H9 (cell line): ENCODE results near the gene HSD17B12. TPM values are rescaled to one million over a fixed set of nuclear protein-coding genes. Genes with fewer than 3 reads are reported as not detected.
A peak's percentile ranks its signal among the peaks of the same experiment; 100 is the strongest.

Experiments used
- DNase-seq: peaks from one replicate; pipeline ENCODE4 v3.0.0-alpha.2; 2017
- H2AFZ ChIP-seq: one replicate; pipeline ENCODE4 v1.6.1; 2013; ENCODE audit warnings: mild to moderate bottlenecking, low read length, control low read depth, moderate library complexity
- H2AK5ac ChIP-seq: 2 replicates; pipeline ENCODE4 v1.6.1; 2013; ENCODE audit warnings: low read length, control low read depth, mixed read lengths; ENCODE audit not compliant: insufficient read length
- H2BK120ac ChIP-seq: one replicate; pipeline ENCODE4 v1.6.1; 2013; ENCODE audit warnings: low read depth, mild to moderate bottlenecking, low read length, control low read depth, inconsistent platforms; ENCODE audit not compliant: poor library complexity, severe bottlenecking
- H2BK12ac ChIP-seq: 2 replicates; pipeline ENCODE4 v1.6.1; 2013; ENCODE audit warnings: low read length, control low read depth, mixed read lengths, low read depth; ENCODE audit not compliant: insufficient read length
- H2BK15ac ChIP-seq: 2 replicates; pipeline ENCODE4 v1.6.1; 2013; ENCODE audit warnings: low read depth, low read length, control low read depth
- H2BK20ac ChIP-seq: one replicate; pipeline ENCODE4 v1.6.1; 2013; ENCODE audit warnings: low read depth, mild to moderate bottlenecking, low read length, control low read depth, inconsistent platforms; ENCODE audit not compliant: poor library complexity, severe bottlenecking
- H2BK5ac ChIP-seq: 2 replicates; pipeline ENCODE4 v1.6.1; 2013; ENCODE audit warnings: low read length, control low read depth, mixed read lengths; ENCODE audit not compliant: insufficient read length
- H3K14ac ChIP-seq: 2 replicates; pipeline ENCODE4 v1.6.1; 2013; ENCODE audit warnings: low read length, control low read depth; ENCODE audit not compliant: insufficient read depth
- H3K18ac ChIP-seq: 2 replicates; pipeline ENCODE4 v1.6.1; 2013; ENCODE audit warnings: low read depth, mild to moderate bottlenecking, mixed read lengths, low read length, control low read depth; ENCODE audit not compliant: insufficient read length
- H3K23ac ChIP-seq: 2 replicates; pipeline ENCODE4 v1.6.1; 2013; ENCODE audit warnings: low read length, control low read depth, mixed read lengths, low read depth; ENCODE audit not compliant: insufficient read length
- H3K23me2 ChIP-seq: 2 replicates; pipeline ENCODE4 v1.6.1; 2013; ENCODE audit warnings: low read depth, mild to moderate bottlenecking, mixed read lengths, low read length, control low read depth; ENCODE audit not compliant: insufficient read length, poor library complexity, severe bottlenecking
- H3K27ac ChIP-seq: 2 replicates; pipeline ENCODE4 v1.5.1; 2013; ENCODE audit warnings: low read length, control low read depth, mixed read lengths, low read depth; ENCODE audit not compliant: insufficient read length
- H3K27me3 ChIP-seq: 2 replicates; pipeline ENCODE4 v1.6.1; 2013; ENCODE audit warnings: low read length, control low read depth, inconsistent platforms; ENCODE audit not compliant: insufficient read depth
- H3K4ac ChIP-seq: 2 replicates; pipeline ENCODE4 v1.6.1; 2013; ENCODE audit warnings: low read depth, mild to moderate bottlenecking, control low read depth, inconsistent platforms, low read length, moderate library complexity
- H3K4me1 ChIP-seq: 2 replicates; pipeline ENCODE4 v1.6.1; 2013; ENCODE audit warnings: low read length, control low read depth, inconsistent platforms; ENCODE audit not compliant: insufficient read depth
- H3K4me2 ChIP-seq: 2 replicates; pipeline ENCODE4 v1.6.1; 2013; ENCODE audit warnings: low read length, control low read depth, mixed read lengths; ENCODE audit not compliant: insufficient read length, insufficient read depth
- H3K56ac ChIP-seq: 2 replicates; pipeline ENCODE4 v1.6.1; 2013; ENCODE audit warnings: low read depth, mild to moderate bottlenecking, mixed read lengths, low read length, control low read depth; ENCODE audit not compliant: insufficient read length
- H3K79me1 ChIP-seq: 2 replicates; pipeline ENCODE4 v1.6.1; 2013; ENCODE audit warnings: low read depth, mild to moderate bottlenecking, moderate library complexity, low read length, control low read depth, inconsistent platforms; ENCODE audit not compliant: insufficient read depth, poor library complexity, severe bottlenecking
- H3K79me2 ChIP-seq: 2 replicates; pipeline ENCODE4 v1.6.1; 2013; ENCODE audit warnings: low read length, control low read depth, inconsistent platforms; ENCODE audit not compliant: insufficient read depth
- H3K9ac ChIP-seq: 2 replicates; pipeline ENCODE4 v1.6.1; 2013; ENCODE audit warnings: low read length, control low read depth, mixed read lengths; ENCODE audit not compliant: insufficient read length; ENCODE audit errors: extremely low read depth
- H3K9me3 ChIP-seq: one replicate; pipeline ENCODE4 v1.6.1; 2013; ENCODE audit warnings: low read depth, low read length, inconsistent platforms; ENCODE audit not compliant: control insufficient read depth
- H3T11ph ChIP-seq: one replicate; pipeline ENCODE4 v1.6.1; 2013; ENCODE audit warnings: mild to moderate bottlenecking, low read length, control low read depth, inconsistent platforms
- H4K20me1 ChIP-seq: one replicate; pipeline ENCODE4 v1.6.1; 2013; ENCODE audit not compliant: control insufficient read depth, insufficient read length, insufficient read depth
- H4K5ac ChIP-seq: 2 replicates; pipeline ENCODE4 v1.6.1; 2013; ENCODE audit warnings: low read depth, mild to moderate bottlenecking, mixed read lengths, low read length, control low read depth; ENCODE audit not compliant: insufficient read length
- H4K8ac ChIP-seq: replicated peaks from 2 replicates; pipeline ENCODE4 v1.6.1; 2013; ENCODE audit warnings: low read length, control low read depth, mixed read lengths, low read depth; ENCODE audit not compliant: insufficient read length
- H4K91ac ChIP-seq: 2 replicates; pipeline ENCODE4 v1.6.1; 2013; ENCODE audit warnings: low read depth, mild to moderate bottlenecking, moderate library complexity, mixed read lengths, low read length, control low read depth; ENCODE audit not compliant: insufficient read length
- H3K27ac Mint-ChIP-seq, 3 experiments: 2 replicates in 2 of 3; 3 replicates in 1 of 3; pipeline ENCODE4 v1.8.0; 2020 to 2021; ENCODE audit warnings: mixed read lengths in 3 of 3, mild to moderate bottlenecking in 1 of 3, moderate library complexity in 1 of 3
- H3K27me3 Mint-ChIP-seq: 2 replicates; pipeline ENCODE4 v1.8.0; 2021; ENCODE audit warnings: low read depth, mild to moderate bottlenecking, moderate library complexity, mixed read lengths
- H3K36me3 Mint-ChIP-seq, 3 experiments: 2 replicates in 2 of 3; 3 replicates in 1 of 3; pipeline ENCODE4 v1.8.0; 2020 to 2021; ENCODE audit warnings: low read depth in 3 of 3, mixed read lengths in 3 of 3; ENCODE audit not compliant: insufficient read depth in 1 of 3
- H3K4me1 Mint-ChIP-seq, 2 experiments: 2 replicates each; pipeline ENCODE4 v1.8.0; 2020; ENCODE audit warnings: mixed read lengths in 2 of 2
- H3K4me3 Mint-ChIP-seq, 2 experiments: 2 replicates in 1 of 2; 3 replicates in 1 of 2; pipeline ENCODE4 v1.8.0; 2020 to 2021; ENCODE audit warnings: mild to moderate bottlenecking in 2 of 2, mixed read lengths in 2 of 2, moderate library complexity in 1 of 2
- H3K9me3 Mint-ChIP-seq, 2 experiments: 2 replicates in 1 of 2; 3 replicates in 1 of 2; pipeline ENCODE4 v1.8.0; 2020; ENCODE audit warnings: mild to moderate bottlenecking in 2 of 2, mixed read lengths in 2 of 2, moderate library complexity in 1 of 2
- WGBS: extraction: QIAGEN DNeasy Blood & Tissue Kit; methylation state at CpG from one replicate; pipeline ENCODE4 v1.1.7; 2013; ENCODE audit warnings: missing lambda C conversion rate, low lambda C conversion rate, mixed read lengths; ENCODE audit not compliant: insufficient read length; ENCODE audit errors: extremely low coverage; 5-methylcytosine and 5-hydroxymethylcytosine counted together
- total RNA-seq: library from RNA; stranded (reverse); gene quantifications from 2 replicates; pipeline ENCODE4 v1.2.1, GENCODE V29; 2021
- TF ChIP-seq, protein P1 (sequence below): fragments of 200-600 bp; sonication (generic); conservative IDR thresholded peaks from 3 replicates; pipeline ENCODE4 v1.8.0; 2021; ENCODE audit warnings: antibody characterized with exemption, mild to moderate bottlenecking

Gene HSD17B12
- total RNA-seq, 1 experiment from 2014 or later: 111 TPM

DNA sequence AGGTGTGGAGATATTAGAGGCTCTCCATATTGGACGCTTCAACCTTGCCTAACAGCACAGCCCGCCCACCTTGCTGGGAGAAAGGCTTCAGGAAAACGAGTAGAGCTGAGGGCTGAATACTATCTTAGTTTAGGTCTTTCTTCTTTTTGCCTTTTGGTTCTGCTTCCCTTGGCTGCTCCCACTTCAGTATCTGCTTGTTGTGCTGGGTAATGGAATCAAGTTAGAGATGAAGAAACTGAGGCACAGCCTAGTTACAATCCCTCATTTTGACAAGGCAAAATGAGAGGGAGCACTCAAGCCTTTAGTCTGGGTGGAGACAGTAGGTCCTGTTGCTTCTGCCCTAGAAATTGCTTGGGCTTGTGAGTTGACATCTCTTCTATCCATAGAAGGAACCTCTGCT, 41.3 kb upstream of the HSD17B12 start:
- Histone ChIP-seq H2BK5ac (no peak overlapping the region), H2BK15ac (no peak overlapping the region), H3K23me2 (no peaks in the 10 kb centered on the region), H3K79me1 (no peaks in the 10 kb centered on the region), H3K4me1 (no peaks in the 10 kb centered on the region; the same call in 1 of the 2 replicates), H2AK5ac (no peak overlapping the region), H3K23ac (no peak overlapping the region), H2BK120ac (no peak overlapping the region), H2BK12ac (no peak overlapping the region), H3K4ac (no peak overlapping the region), H4K91ac (no peak overlapping the region), H3K18ac (no peak overlapping the region), H3K14ac (no peak overlapping the region), H3K79me2 (no peaks in the 10 kb centered on the region), H2AFZ (peak overlapping the region; percentile 93), H3K56ac (no peak overlapping the region), H2BK20ac (no peak overlapping the region), H4K20me1 (no peaks in the 10 kb centered on the region), H3K9ac (no peak overlapping the region), H4K8ac (no peak overlapping the region), H3K27me3 (no peaks in the 10 kb centered on the region), H3T11ph (no peak overlapping the region), H4K5ac (no peak overlapping the region), H3K27ac (no peak overlapping the region), H3K9me3 (no peaks in the 10 kb centered on the region), H3K4me2 (no peak overlapping the region)
- Mint-ChIP-seq H3K27me3 (peaks cover 18% of the 10 kb centered on the region), H3K36me3 (no peaks in the 10 kb centered on the region), H3K4me3 (no peak overlapping the region), H3K4me1 (peaks cover 24 to 28% of the 10 kb centered on the region in 2 experiments), H3K9me3 (no peaks in the 10 kb centered on the region), H3K27ac (no peak overlapping the region)
- TF ChIP-seq, protein P1, sequence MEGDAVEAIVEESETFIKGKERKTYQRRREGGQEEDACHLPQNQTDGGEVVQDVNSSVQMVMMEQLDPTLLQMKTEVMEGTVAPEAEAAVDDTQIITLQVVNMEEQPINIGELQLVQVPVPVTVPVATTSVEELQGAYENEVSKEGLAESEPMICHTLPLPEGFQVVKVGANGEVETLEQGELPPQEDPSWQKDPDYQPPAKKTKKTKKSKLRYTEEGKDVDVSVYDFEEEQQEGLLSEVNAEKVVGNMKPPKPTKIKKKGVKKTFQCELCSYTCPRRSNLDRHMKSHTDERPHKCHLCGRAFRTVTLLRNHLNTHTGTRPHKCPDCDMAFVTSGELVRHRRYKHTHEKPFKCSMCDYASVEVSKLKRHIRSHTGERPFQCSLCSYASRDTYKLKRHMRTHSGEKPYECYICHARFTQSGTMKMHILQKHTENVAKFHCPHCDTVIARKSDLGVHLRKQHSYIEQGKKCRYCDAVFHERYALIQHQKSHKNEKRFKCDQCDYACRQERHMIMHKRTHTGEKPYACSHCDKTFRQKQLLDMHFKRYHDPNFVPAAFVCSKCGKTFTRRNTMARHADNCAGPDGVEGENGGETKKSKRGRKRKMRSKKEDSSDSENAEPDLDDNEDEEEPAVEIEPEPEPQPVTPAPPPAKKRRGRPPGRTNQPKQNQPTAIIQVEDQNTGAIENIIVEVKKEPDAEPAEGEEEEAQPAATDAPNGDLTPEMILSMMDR: no peak
- DNase-seq: no peak
- no CpG with 5 or more reads among the region's 3 CpGs for WGBS
